ENCODE measurements around the gene SLC16A11. TPM values are rescaled to one million over a fixed set of nuclear protein-coding genes. Genes with fewer than 3 reads are reported as not detected.

SLC16A11 gene
- total and polyA plus RNA-seq, 9 of the 15 experiments (the other 6 are each of a cell fraction or from before 2014, with no cell fraction given) = not detected

- H3K4me3 ChIP-seq = no peak overlapping the region
- H3K27ac ChIP-seq (ENCODE audit: extremely low read depth, low read depth, low read length) = no peak overlapping the region
- no peak for FAIRE-seq
- H3K79me2 ChIP-seq (ENCODE audit: control insufficient read depth, insufficient read depth, low read length) = no peaks in the 10 kb centered on the region
- intact Hi-C loops (cut with micrococcal nuclease) (no loop called here), in situ Hi-C loops (cut with MboI) (no loop called here)
- H3K36me3 ChIP-seq (ENCODE audit: control insufficient read depth, insufficient read depth, low read length) = no peaks in the 10 kb centered on the region
- BruUV-seq (replicated peaks) = no TSS peak
- no peak for DNase-seq (ENCODE audit: extremely low read depth in 1 of 4, low spot score in 3 of 4)
- H3K4me1 ChIP-seq (replicated peaks in 1 of 2; ENCODE audit: control insufficient read depth in 2 of 2, insufficient read depth in 2 of 2, low read length in 2 of 2) = no peaks in the 10 kb centered on the region; a peak in 1 of 5 replicates
- H3K4me2 ChIP-seq (ENCODE audit: insufficient read depth, low read length) = no peak overlapping the region
- H3K27me3 ChIP-seq (ENCODE audit: control insufficient read depth in 2 of 2, insufficient read depth in 2 of 2, low read length in 2 of 2) = peaks cover 3 to 36% of the 10 kb centered on the region in 2 experiments; a peak in 3 of 5 replicates
- CTCF ChIA-PET (ENCODE audit: low intra/inter-chr PET ratio) = no interaction called here
- no peaks in the 10 kb centered on the region for H4K20me1 ChIP-seq (replicated peaks; ENCODE audit: control insufficient read depth, insufficient read depth, low read length)
- no peak overlapping the region for H2AFZ ChIP-seq (ENCODE audit: low read depth, low read length)
- ATAC-seq = no peak
- H3K9me1 ChIP-seq (ENCODE audit: control insufficient read depth, insufficient read depth, low read length) = no peaks in the 10 kb centered on the region
- TF ChIP-seq CSDE1 (IDR thresholded peaks at IDR 0.05) (no peak), HSF4 (CRISPR knock-in tag; IDR thresholded peaks at IDR 0.05; ENCODE audit: borderline replicate concordance) (no peak), HMG20A (CRISPR knock-in tag; conservative IDR thresholded peaks at IDR 0.05) (no peak), BRD9 (IDR thresholded peaks at IDR 0.05; ENCODE audit: low read depth, partially characterized antibody) (no peak), HDAC1 (IDR thresholded peaks at IDR 0.05) (no peak), HDAC3 (IDR thresholded peaks at IDR 0.05; ENCODE audit: borderline replicate concordance, partially characterized antibody) (no peak), MEF2D (tag; conservative IDR thresholded peaks at IDR 0.05; ENCODE audit: low read depth) (no peak), KLF6 (CRISPR knock-in tag; IDR thresholded peaks at IDR 0.05; ENCODE audit: borderline replicate concordance) (no peak), E2F6 (IDR thresholded peaks at IDR 0.05; ENCODE audit: borderline replicate concordance in 1 of 2, extremely low read depth in 1 of 2, insufficient read depth in 1 of 2, insufficient read length in 1 of 2, low read depth in 1 of 2, low read length in 1 of 2, poor library complexity in 1 of 2, severe bottlenecking in 1 of 2) (no peak), RAD21 (CRISPR knock-in tag; conservative IDR thresholded peaks at IDR 0.05 in 1 of 2, IDR thresholded peaks at IDR 0.05 in 1 of 2) (no peak)
- no peaks in the 10 kb centered on the region for H3K9me3 ChIP-seq (replicated peaks; ENCODE audit: control insufficient read depth, insufficient read depth, low read depth, low read length)
- no peak overlapping the region for H3K9ac ChIP-seq (ENCODE audit: insufficient read depth in 1 of 2, low read depth in 2 of 2, low read length in 2 of 2)
- WGBS (ENCODE audit: insufficient coverage, low coverage, missing lambda C conversion rate) = 0% methylated on average over 6 of the region's 7 CpGs
- POLR2A ChIA-PET = interaction anchor here (0.7 kb wide), 1 partner anchor 625 kb away, joined by 3 read pairs; no protein-coding TSS in a partner anchor
Measured at GRCh38 chr17:7077911-7078546, 34.1 kb upstream of the SLC16A11 start.
